ENCODE data around the gene STAT5B.
"Not testable (repeated sequence)": the region's sequence is repeated elsewhere in the genome, so short reads cannot be mapped to it uniquely, and the experiment has no call there.

The STAT5B gene

GRCh38 chr17:42305543-42306384 lies 29.6 kb upstream of the STAT5B start:
- no peak for DNase-seq

GRCh38 chr17:42305031-42305330 lies 28.8 kb upstream of the STAT5B start:
- not testable (repeated sequence) for DNase-seq

GRCh38 chr17:42304187-42305030 lies 28.2 kb upstream of the STAT5B start:
- no peak for DNase-seq

GRCh38 chr17:42303694-42304093 lies 27.5 kb upstream of the STAT5B start:
- DNase-seq, result no peak

GRCh38 chr17:42301022-42301421 lies 24.8 kb upstream of the STAT5B start:
- DNase-seq, result no peak

- DNase-seq, result not testable (repeated sequence)
Measured at GRCh38 chr17:42299913-42300312, 23.7 kb upstream of the STAT5B start.

GRCh38 chr17:42299361-42299760 lies 23.2 kb upstream of the STAT5B start:
- DNase-seq, result not testable (repeated sequence)

GRCh38 chr17:42297775-42298174 lies 21.6 kb upstream of the STAT5B start:
- not testable (repeated sequence) for DNase-seq

- DNase-seq, result no peak
Measured at GRCh38 chr17:42296012-42296411, 19.8 kb upstream of the STAT5B start.

- DNase-seq, result no peak
Measured at GRCh38 chr17:42294469-42295398, 18.5 kb upstream of the STAT5B start.

- DNase-seq, result no peak
Measured at GRCh38 chr17:42291129-42291528, 14.9 kb upstream of the STAT5B start.

- no peak for DNase-seq
Measured at GRCh38 chr17:42290577-42290976, 14.4 kb upstream of the STAT5B start.

GRCh38 chr17:42289611-42290181 lies 13.5 kb upstream of the STAT5B start:
- DNase-seq, result peak; percentile 82

GRCh38 chr17:42288803-42289610 lies 12.8 kb upstream of the STAT5B start:
- DNase-seq, result peak; percentile 87

- peak; percentile 89 for DNase-seq
Measured at GRCh38 chr17:42287977-42288802, 12.0 kb upstream of the STAT5B start, which contains the start of gene STAT5A. STAT5A (plus strand) TSS chr17:42288498; CDS start chr17:42289412, 914 bp downstream.

- peak; percentile 83 for DNase-seq
Measured at GRCh38 chr17:42287305-42287976, 11.2 kb upstream of the STAT5B start.

GRCh38 chr17:42286411-42287221 lies 10.4 kb upstream of the STAT5B start:
- DNase-seq, result peak; percentile 58

- peak; percentile 45 for DNase-seq
Measured at GRCh38 chr17:42285346-42286050, 9.3 kb upstream of the STAT5B start.
